T-cell (primary cell): Measurements from ENCODE around the gene AKNAD1. TPM values are rescaled to one million over a fixed set of nuclear protein-coding genes. Genes with fewer than 3 reads are reported as not detected.

Source experiments
- ATAC-seq, 4 experiments: fragments of 200-7000 bp in 3 of 4; fragments of 150-1000 bp in 1 of 4; cut with Tn5 transposase; replicated peaks in 1 of 4; 1 replicate in 3 of 4; 2 replicates in 1 of 4; pipeline ENCODE4 v1.10.0; 2021; ENCODE audit warnings: moderate library complexity in 3 of 4, mild to moderate bottlenecking in 2 of 4, moderate number of reproducible peaks in 1 of 4
- CTCF ChIA-PET, 2 donors: fragments of 300-600 bp; sonication (Branson Sonifier 250); formaldehyde crosslinking; loops; one replicate each; lab custom pipeline; 2022; ENCODE audit warnings: antibody characterized with exemption in 2 of 2; lab: Charles Lee
- POLR2A ChIA-PET, 2 donors: fragments of 300-600 bp; sonication (Branson Sonifier 250); formaldehyde crosslinking; loops; one replicate each; lab custom pipeline; 2022; ENCODE audit warnings: antibody characterized with exemption in 2 of 2; lab: Charles Lee
- DNase-seq, 35 experiments: peaks; one replicate each; pipeline versions ENCODE4 v3.0.0 to v3.0.0-alpha.2; 2013 to 2023
- H3K27ac ChIP-seq: one replicate; pipeline ENCODE4 v1.5.1; 2013; ENCODE audit warnings: low read length
- H3K27me3 ChIP-seq, 2 experiments: replicated peaks in 1 of 2; 1 replicate in 1 of 2; 2 replicates in 1 of 2; pipeline versions ENCODE4 v1.6.1 to v1.7.0; 2013; ENCODE audit warnings: low read length in 1 of 2, mixed read lengths in 1 of 2; ENCODE audit not compliant: control insufficient read depth in 2 of 2, insufficient read depth in 2 of 2; ENCODE audit errors: extremely low read depth in 1 of 2
- H3K36me3 ChIP-seq, 2 donors: 1 replicate in 1 of 2; 2 replicates in 1 of 2; pipeline versions ENCODE4 v1.6.1 to v1.7.0; 2013; ENCODE audit warnings: low read length in 1 of 2; ENCODE audit not compliant: control insufficient read depth in 2 of 2, insufficient read depth in 1 of 2; ENCODE audit errors: extremely low read depth in 1 of 2
- H3K4me1 ChIP-seq, 2 experiments: 1 replicate in 1 of 2; 2 replicates in 1 of 2; pipeline versions ENCODE4 v1.6.1 to v1.7.0; 2013; ENCODE audit warnings: low read length in 2 of 2, mixed read lengths in 1 of 2; ENCODE audit not compliant: insufficient read depth in 2 of 2, control insufficient read depth in 1 of 2; ENCODE audit errors: extremely low read depth in 1 of 2
- H3K4me3 ChIP-seq, 2 donors: 1 replicate in 1 of 2; 2 replicates in 1 of 2; pipeline versions ENCODE4 v1.5.1 to v1.7.0; 2013; ENCODE audit warnings: mild to moderate bottlenecking in 2 of 2, low read length in 1 of 2, moderate library complexity in 1 of 2; ENCODE audit not compliant: control insufficient read depth in 1 of 2; ENCODE audit errors: extremely low read depth in 1 of 2
- H3K9me3 ChIP-seq: 2 replicates; pipeline ENCODE4 v1.7.0; 2013
- H3K27ac Mint-ChIP-seq, 2 donors: one replicate each; pipeline ENCODE4 v1.8.0; 2020 to 2021; ENCODE audit warnings: mild to moderate bottlenecking in 2 of 2, mixed read lengths in 2 of 2
- H3K27me3 Mint-ChIP-seq, 2 donors: one replicate each; pipeline ENCODE4 v1.8.0; 2021 to 2022; ENCODE audit warnings: mixed read lengths in 2 of 2
- H3K36me3 Mint-ChIP-seq: one replicate; pipeline ENCODE4 v1.8.0; 2021; ENCODE audit warnings: mixed read lengths
- H3K4me1 Mint-ChIP-seq, 3 donors: one replicate each; pipeline ENCODE4 v1.8.0; 2020 to 2022; ENCODE audit warnings: mixed read lengths in 3 of 3, mild to moderate bottlenecking in 1 of 3
- H3K4me3 Mint-ChIP-seq, 3 donors: one replicate each; pipeline ENCODE4 v1.8.0; 2020 to 2022; ENCODE audit warnings: mild to moderate bottlenecking in 3 of 3, mixed read lengths in 3 of 3, moderate library complexity in 3 of 3
- H3K9me3 Mint-ChIP-seq, 3 donors: one replicate each; pipeline ENCODE4 v1.8.0; 2020 to 2022; ENCODE audit warnings: mixed read lengths in 3 of 3
- WGBS: methylation state at CpG from one replicate; pipeline ENCODE4 v1.1.5; 2013; ENCODE audit warnings: missing lambda C conversion rate; ENCODE audit not compliant: insufficient coverage; 5-methylcytosine and 5-hydroxymethylcytosine counted together
- total RNA-seq, 35 experiments: library from RNA in 6 of 35; stranded (reverse) in 6 of 35; fragments of 120-200 nt in 1 of 35; gene quantifications; one replicate each; pipeline versions ENCODE4 v1.2.1 to v1.2.4 and lab custom pipeline; 2013 to 2026

Gene AKNAD1
- total RNA-seq, 5 donors from 2014 or later (not counting 1 experiment from before 2014, with no cell fraction given), result not detected

DNA sequence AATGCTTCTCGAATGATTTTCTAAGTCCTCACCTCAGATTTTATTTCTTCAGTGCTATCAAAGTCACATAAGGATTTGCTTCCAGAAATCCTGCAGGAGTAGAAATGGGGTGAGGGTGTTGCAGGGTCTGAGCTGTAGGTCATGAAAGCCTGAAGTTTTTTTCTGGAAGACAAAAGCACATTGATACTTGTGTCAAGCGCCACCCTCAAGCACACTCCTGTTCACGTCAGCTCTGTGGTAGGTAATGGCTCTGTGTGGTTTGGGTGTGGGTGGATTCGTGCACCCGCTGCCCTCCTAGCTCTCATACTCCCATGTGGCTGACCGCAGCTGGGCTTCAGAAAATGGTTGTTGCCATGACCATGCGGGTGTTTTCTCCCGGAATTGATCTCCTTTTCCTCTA, 39.9 kb downstream of the AKNAD1 start:
- DNase-seq (no peak), ATAC-seq (no peak)
- no peaks in the 10 kb centered on the region for H3K4me1 ChIP-seq
- no peak overlapping the region for H3K4me3 Mint-ChIP-seq
- H3K36me3 Mint-ChIP-seq, result no peaks in the 10 kb centered on the region
- no peaks in the 10 kb centered on the region for H3K4me1 Mint-ChIP-seq
- H3K9me3 Mint-ChIP-seq, result no peaks in the 10 kb centered on the region
- H3K4me3 ChIP-seq, result no peak overlapping the region
- no peaks in the 10 kb centered on the region for H3K27me3 ChIP-seq
- peaks cover 0 to 3% of the 10 kb centered on the region in 2 donors for H3K27me3 Mint-ChIP-seq
- H3K27ac ChIP-seq, result no peak overlapping the region
- H3K36me3 ChIP-seq, result no peaks in the 10 kb centered on the region
- WGBS, result 80% methylated on average over 2 of the region's 8 CpGs
- CTCF ChIA-PET, result interaction anchor here in 1 of 2 donors (0.6 kb wide), 1 partner anchor 10 kb away, joined by 5 read pairs; no protein-coding TSS in a partner anchor
- no peak overlapping the region for H3K27ac Mint-ChIP-seq
- no peaks in the 10 kb centered on the region for H3K9me3 ChIP-seq
- POLR2A ChIA-PET, result no interaction called here

GRCh38 chr1:108816049-108816893, 40.6 kb downstream of the AKNAD1 start:
- Histone ChIP-seq H3K27ac (no peak overlapping the region), H3K4me3 (no peak overlapping the region), H3K27me3 (no peaks in the 10 kb centered on the region), H3K9me3 (no peaks in the 10 kb centered on the region), H3K4me1 (no peaks in the 10 kb centered on the region), H3K36me3 (no peaks in the 10 kb centered on the region)
- ChIA-PET CTCF (interaction anchor here in 1 of 2 donors (0.6 kb wide), 1 partner anchor 11 kb away, joined by 5 read pairs; no protein-coding TSS in a partner anchor), POLR2A (no interaction called here)
- Mint-ChIP-seq H3K4me1 (no peaks in the 10 kb centered on the region), H3K27me3 (peaks cover 0 to 3% of the 10 kb centered on the region in 2 donors), H3K9me3 (no peaks in the 10 kb centered on the region), H3K4me3 (no peak overlapping the region), H3K27ac (no peak overlapping the region), H3K36me3 (peaks cover 6% of the 10 kb centered on the region)
- DNase-seq (no peak), ATAC-seq (no peak)
- WGBS, result 82% methylated on average over 9 of the region's 12 CpGs

DNA sequence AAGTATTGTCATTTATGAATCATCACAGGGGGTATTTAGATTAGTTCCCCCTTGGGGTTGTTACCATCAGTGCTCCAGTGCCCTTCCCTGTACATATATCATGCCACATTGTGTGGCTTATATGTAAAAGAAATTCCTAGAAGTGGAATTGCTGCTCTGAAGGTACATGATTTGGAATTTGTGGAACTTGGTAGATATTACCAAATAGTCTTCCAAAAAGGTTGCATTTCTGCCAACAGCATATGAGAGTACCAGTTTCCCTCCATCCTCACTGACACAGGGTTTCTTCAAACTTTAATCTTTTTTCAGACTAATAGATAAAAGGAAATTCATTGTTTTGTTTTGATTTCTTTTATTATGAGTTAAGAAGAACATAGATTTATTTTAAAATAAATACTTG, 41.3 kb downstream of the AKNAD1 start:
- DNase-seq, result no peak
- Mint-ChIP-seq H3K4me1 (no peaks in the 10 kb centered on the region), H3K4me3 (no peak overlapping the region), H3K9me3 (no peaks in the 10 kb centered on the region), H3K36me3 (peaks cover 6% of the 10 kb centered on the region), H3K27me3 (peaks cover 0 to 3% of the 10 kb centered on the region in 2 donors), H3K27ac (no peak overlapping the region)
- ATAC-seq, result no peak
- Histone ChIP-seq H3K4me3 (no peak overlapping the region), H3K27me3 (no peaks in the 10 kb centered on the region), H3K4me1 (no peaks in the 10 kb centered on the region), H3K36me3 (no peaks in the 10 kb centered on the region), H3K27ac (no peak overlapping the region), H3K9me3 (no peaks in the 10 kb centered on the region)
- POLR2A ChIA-PET, result no interaction called here
- CTCF ChIA-PET, result no interaction called here

GRCh38 chr1:108814343-108815125, 42.4 kb downstream of the AKNAD1 start:
- H3K27me3 Mint-ChIP-seq, result no peaks in the 10 kb centered on the region

DNA sequence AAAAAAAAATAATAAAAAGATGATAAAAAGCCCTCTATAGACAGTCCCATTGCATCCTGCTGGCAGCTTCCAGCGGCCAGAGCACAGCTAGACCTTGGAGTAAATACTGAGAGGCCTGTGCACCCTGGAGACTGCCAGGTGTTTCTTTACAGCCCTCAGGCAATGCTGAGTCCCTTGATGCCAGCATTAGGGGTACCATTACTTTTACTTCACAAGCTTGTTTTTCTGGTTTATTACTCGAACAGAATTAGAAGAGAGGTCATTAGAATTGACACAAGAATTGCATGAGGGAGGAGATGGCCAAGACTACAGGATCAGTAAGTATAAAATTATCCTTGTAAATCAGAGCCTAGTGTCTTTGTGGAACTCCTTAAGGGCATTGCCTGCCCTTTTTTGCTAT, 43.6 kb downstream of the AKNAD1 start:
- no peaks in the 10 kb centered on the region for H3K27me3 Mint-ChIP-seq
- Histone ChIP-seq H3K4me3 (no peak overlapping the region), H3K27ac (no peak overlapping the region), H3K36me3 (peaks cover 0 to 12% of the 10 kb centered on the region in 2 donors), H3K9me3 (no peaks in the 10 kb centered on the region), H3K4me1 (no peaks in the 10 kb centered on the region), H3K27me3 (no peaks in the 10 kb centered on the region)
- H3K27ac Mint-ChIP-seq, result no peak overlapping the region
- peaks cover 19% of the 10 kb centered on the region for H3K36me3 Mint-ChIP-seq
- H3K9me3 Mint-ChIP-seq, result no peaks in the 10 kb centered on the region
- ATAC-seq (no peak), DNase-seq (no peak)
- no peaks in the 10 kb centered on the region for H3K4me1 Mint-ChIP-seq
- H3K4me3 Mint-ChIP-seq, result no peak overlapping the region
- ChIA-PET CTCF (no interaction called here), POLR2A (no interaction called here)
- 100% methylated on average over 1 of the region's 2 CpGs for WGBS

More at GRCh38 chr1:108814343-108815125, 42.4 kb downstream of the AKNAD1 start:
- ChIA-PET POLR2A (no interaction called here), CTCF (no interaction called here)
- WGBS, result no CpG with 5 or more reads among the region's 4 CpGs
- ATAC-seq, result no peak
- DNase-seq, result no peak
- H3K4me3 Mint-ChIP-seq, result no peak overlapping the region
- Histone ChIP-seq H3K27me3 (no peaks in the 10 kb centered on the region), H3K4me1 (no peaks in the 10 kb centered on the region), H3K27ac (no peak overlapping the region), H3K4me3 (no peak overlapping the region), H3K9me3 (no peaks in the 10 kb centered on the region), H3K36me3 (peaks cover 0 to 7% of the 10 kb centered on the region in 2 donors)
- H3K36me3 Mint-ChIP-seq, result peaks cover 12% of the 10 kb centered on the region
- no peak overlapping the region for H3K27ac Mint-ChIP-seq
- no peaks in the 10 kb centered on the region for H3K9me3 Mint-ChIP-seq
- H3K4me1 Mint-ChIP-seq, result no peaks in the 10 kb centered on the region

- Mint-ChIP-seq H3K9me3 (no peaks in the 10 kb centered on the region), H3K27ac (no peak overlapping the region), H3K36me3 (peaks cover 24% of the 10 kb centered on the region), H3K4me3 (no peak overlapping the region), H3K4me1 (no peaks in the 10 kb centered on the region), H3K27me3 (no peaks in the 10 kb centered on the region)
- no peak for DNase-seq
- H3K27ac ChIP-seq, result no peak overlapping the region
- H3K4me3 ChIP-seq, result no peak overlapping the region
- POLR2A ChIA-PET, result no interaction called here
- no peaks in the 10 kb centered on the region for H3K27me3 ChIP-seq
- ATAC-seq, result no peak
- no peaks in the 10 kb centered on the region for H3K9me3 ChIP-seq
- CTCF ChIA-PET, result no interaction called here
- H3K4me1 ChIP-seq, result no peaks in the 10 kb centered on the region
- H3K36me3 ChIP-seq, result peaks cover 0 to 24% of the 10 kb centered on the region in 2 donors
- WGBS, result no CpG with 5 or more reads among the region's 3 CpGs
Observed at GRCh38 chr1:108811611-108812010, 45.3 kb downstream of the AKNAD1 start.
